ENCODE data around the gene CCDC78. TPM values are rescaled to one million over a fixed set of nuclear protein-coding genes. Genes with fewer than 3 reads are reported as not detected.

Gene CCDC78
- total RNA-seq, 1 donor from 2014 or later, result 8.3 TPM

GRCh38 chr16:675884-676564 lies 50.2 kb downstream of the CCDC78 start:
- DNase-seq (ENCODE audit: low spot score), result no peak
- peaks cover 4% of the 10 kb centered on the region for H3K4me1 Mint-ChIP-seq (ENCODE audit: low read depth)
- intact Hi-C loops (cut with micrococcal nuclease), result no loop called here
- H3K9me3 Mint-ChIP-seq, result no peaks in the 10 kb centered on the region
- H3K27ac Mint-ChIP-seq, result no peak overlapping the region
- H3K27me3 Mint-ChIP-seq (ENCODE audit: low read depth), result peaks cover 4% of the 10 kb centered on the region
- H3K36me3 Mint-ChIP-seq (ENCODE audit: low read depth), result peaks cover 7% of the 10 kb centered on the region
- no peak overlapping the region for H3K4me3 Mint-ChIP-seq (ENCODE audit: low read depth)

- Mint-ChIP-seq H3K9me3 (no peaks in the 10 kb centered on the region), H3K4me1 (ENCODE audit: low read depth) (peaks cover 3% of the 10 kb centered on the region), H3K4me3 (ENCODE audit: low read depth) (peak within 1 kb of the TSS; percentile 21), H3K27me3 (ENCODE audit: low read depth) (peaks cover 4% of the 10 kb centered on the region), H3K36me3 (ENCODE audit: low read depth) (peaks cover 7% of the 10 kb centered on the region), H3K27ac (no peak within 1 kb of the TSS)
- intact Hi-C loops (cut with micrococcal nuclease), result no loop called here
- no peak for DNase-seq (ENCODE audit: low spot score)
These were observed 51.0 kb downstream of the CCDC78 start, which contains the start of gene RHBDL1 for GRCh38 chr16:674968-675883. RHBDL1 (plus strand) TSS chr16:675671; CDS start chr16:675791, 120 bp downstream.

- Mint-ChIP-seq H3K27ac (no peak overlapping the region), H3K4me1 (ENCODE audit: low read depth) (peaks cover 3% of the 10 kb centered on the region), H3K9me3 (no peaks in the 10 kb centered on the region), H3K4me3 (ENCODE audit: low read depth) (no peak overlapping the region), H3K27me3 (ENCODE audit: low read depth) (peaks cover 4% of the 10 kb centered on the region), H3K36me3 (ENCODE audit: low read depth) (peaks cover 10% of the 10 kb centered on the region)
- intact Hi-C loops (cut with micrococcal nuclease), result no loop called here
- no peak for DNase-seq (ENCODE audit: low spot score)
These were observed 51.9 kb downstream of the CCDC78 start for GRCh38 chr16:674214-674881.

- Mint-ChIP-seq H3K27ac (no peak overlapping the region), H3K9me3 (no peaks in the 10 kb centered on the region), H3K36me3 (ENCODE audit: low read depth) (peaks cover 10% of the 10 kb centered on the region), H3K4me3 (ENCODE audit: low read depth) (no peak overlapping the region), H3K4me1 (ENCODE audit: low read depth) (no peaks in the 10 kb centered on the region), H3K27me3 (ENCODE audit: low read depth) (peaks cover 4% of the 10 kb centered on the region)
- DNase-seq (ENCODE audit: low spot score), result no peak
- intact Hi-C loops (cut with micrococcal nuclease), result no loop called here
These were observed 52.7 kb downstream of the CCDC78 start for GRCh38 chr16:673399-673991.

- DNase-seq (ENCODE audit: low spot score), result no peak
- no peaks in the 10 kb centered on the region for H3K4me1 Mint-ChIP-seq (ENCODE audit: low read depth)
- no peaks in the 10 kb centered on the region for H3K9me3 Mint-ChIP-seq
- H3K36me3 Mint-ChIP-seq (ENCODE audit: low read depth), result peaks cover 10% of the 10 kb centered on the region
- peaks cover 4% of the 10 kb centered on the region for H3K27me3 Mint-ChIP-seq (ENCODE audit: low read depth)
- intact Hi-C loops (cut with micrococcal nuclease), result no loop called here
- no peak overlapping the region for H3K27ac Mint-ChIP-seq
- no peak overlapping the region for H3K4me3 Mint-ChIP-seq (ENCODE audit: low read depth)
These were observed 53.4 kb downstream of the CCDC78 start for GRCh38 chr16:672851-673250.

Other genes starting within 250 kb of the CCDC78 start
- gene CAPN15, start 198.7 kb downstream of the CCDC78 start, total RNA-seq, result 101 and 103 TPM in 2 replicates
- not detected in 2 replicates for gene PRR35, start 166.0 kb downstream of the CCDC78 start, total RNA-seq
- 1.1 and 1.3 TPM in 2 replicates for gene NHLRC4, start 159.4 kb downstream of the CCDC78 start, total RNA-seq
- 43.4 and 44.9 TPM in 2 replicates for gene PIGQ, start 156.5 kb downstream of the CCDC78 start, total RNA-seq
- 13.4 and 16.2 TPM in 2 replicates for gene RAB40C, start 136.4 kb downstream of the CCDC78 start, total RNA-seq
- 0.32 and 0.57 TPM in 2 replicates for gene WFIKKN1, start 95.5 kb downstream of the CCDC78 start, total RNA-seq
- gene METTL26, start 90.1 kb downstream of the CCDC78 start, total RNA-seq, result 128 and 131 TPM in 2 replicates
- gene MCRIP2, start 84.6 kb downstream of the CCDC78 start, total RNA-seq, result 62.6 and 63.1 TPM in 2 replicates
- 73.7 and 77.2 TPM in 2 replicates for gene WDR90, start 77.1 kb downstream of the CCDC78 start, total RNA-seq
- 156 and 158 TPM in 2 replicates for gene RHOT2, start 58.3 kb downstream of the CCDC78 start, total RNA-seq
- gene RHBDL1, start 50.8 kb downstream of the CCDC78 start, total RNA-seq, result 1.3 and 1.4 TPM in 2 replicates
- gene STUB1, start 46.0 kb downstream of the CCDC78 start, total RNA-seq, result 84.1 and 91.2 TPM in 2 replicates
- gene JMJD8, start 42.1 kb downstream of the CCDC78 start, total RNA-seq, result 48.8 and 52.9 TPM in 2 replicates
- 19.0 and 20.9 TPM in 2 replicates for gene WDR24, start 36.0 kb downstream of the CCDC78 start, total RNA-seq
- gene FBXL16, start 20.6 kb downstream of the CCDC78 start, total RNA-seq, result 5.8 and 6.4 TPM in 2 replicates
- gene METRN, start 11.3 kb downstream of the CCDC78 start, total RNA-seq, result 30.0 and 31.7 TPM in 2 replicates
- gene ANTKMT, start 5.3 kb downstream of the CCDC78 start, total RNA-seq, result 52.8 and 54.4 TPM in 2 replicates
- gene HAGHL, start 663 bp upstream of the CCDC78 start, total RNA-seq, result 18.5 and 21.4 TPM in 2 replicates
- gene CIAO3, start 14.6 kb upstream of the CCDC78 start, total RNA-seq, result 42.8 and 43.4 TPM in 2 replicates
- not detected in 2 replicates for gene MSLN, start 34.3 kb upstream of the CCDC78 start, total RNA-seq
- 35.1 and 35.3 TPM in 2 replicates for gene RPUSD1, start 61.9 kb upstream of the CCDC78 start, total RNA-seq
- gene CHTF18, start 62.2 kb upstream of the CCDC78 start, total RNA-seq, result 108 and 119 TPM in 2 replicates
- gene GNG13, start 74.3 kb upstream of the CCDC78 start, total RNA-seq, result not detected in 2 replicates
- gene LMF1, start 244.5 kb upstream of the CCDC78 start, total RNA-seq, result 14.0 and 14.3 TPM in 2 replicates

Data from activated T-helper 2 cell treated with anti-CD3 and anti-CD28 coated beads, Interferon-gamma antibody, Interleukin-2, Interleukin-4, amounts not matched to agents 10 μg/mL and 5 μg/mL and 100 μg/mL, durations not matched to agents 14 hours and 24 hours and 36 hours (primary cell).